Measurements from ENCODE around the gene RAB9A. TPM values are rescaled to one million over a fixed set of nuclear protein-coding genes. Genes with fewer than 3 reads are reported as not detected.
"Not testable (repeated sequence)": the region's sequence is repeated elsewhere in the genome, so short reads cannot be mapped to it uniquely, and the experiment has no call there.

Gene RAB9A
- total RNA-seq, 1 experiment from 2014 or later = 26.3 TPM

DNA sequence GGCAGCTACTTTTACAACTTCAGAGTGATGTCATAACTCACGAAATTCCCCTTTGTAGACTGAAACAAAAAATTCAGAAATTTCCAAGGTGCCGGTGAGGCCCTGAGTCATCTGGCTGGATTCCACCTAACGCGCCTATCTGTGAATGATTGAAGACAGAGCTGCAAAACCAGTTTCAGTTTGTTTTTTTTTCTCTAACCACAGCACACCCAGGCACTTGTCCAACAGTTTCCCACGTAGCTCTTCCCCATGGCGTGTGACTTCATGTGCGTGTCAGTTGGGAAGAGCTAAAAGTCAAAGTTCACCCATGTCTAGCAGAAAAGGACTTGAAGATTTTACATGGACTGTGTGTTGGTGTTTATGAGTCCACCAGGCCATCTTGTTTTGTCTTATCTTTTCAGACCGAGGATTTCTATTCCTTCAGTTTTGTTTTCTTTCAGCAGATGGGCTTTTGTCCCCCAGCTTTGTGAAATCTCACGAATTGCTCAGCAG lies 19.6 kb upstream of the RAB9A start (continued):
- TF ChIP-seq, protein P1, sequence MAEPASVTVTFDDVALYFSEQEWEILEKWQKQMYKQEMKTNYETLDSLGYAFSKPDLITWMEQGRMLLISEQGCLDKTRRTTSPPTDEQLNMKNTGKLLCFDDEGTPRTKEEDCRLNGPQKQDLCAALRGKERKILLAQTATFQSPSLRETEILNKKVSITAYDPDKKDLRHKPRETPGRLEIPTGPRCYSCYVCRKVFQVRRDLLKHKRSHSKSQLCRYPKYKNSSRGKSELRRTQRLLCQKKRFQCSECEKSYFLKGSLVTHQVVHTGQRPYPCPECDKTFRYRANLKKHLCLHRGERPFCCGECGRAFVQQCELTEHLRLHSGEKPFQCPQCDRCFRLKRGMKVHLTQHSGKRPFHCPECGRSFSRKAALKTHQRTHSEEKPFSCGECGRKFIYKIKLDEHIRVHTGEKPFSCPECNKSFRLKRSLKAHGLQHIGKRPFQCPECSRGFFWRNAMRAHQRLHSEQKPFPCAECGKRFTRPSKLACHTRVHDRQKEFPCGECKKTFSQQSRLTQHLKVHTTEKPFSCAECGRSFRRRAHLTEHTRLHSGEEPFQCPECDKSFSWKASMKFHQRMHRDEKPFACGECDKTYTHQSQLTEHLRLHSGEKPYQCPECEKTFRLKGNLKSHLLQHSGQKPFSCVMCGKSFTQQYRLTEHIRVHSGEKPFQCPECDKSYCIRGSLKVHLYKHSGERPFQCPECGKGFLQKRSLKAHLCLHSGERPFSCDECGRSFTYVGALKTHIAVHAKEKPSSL (CRISPR knock-in tag; conservative IDR thresholded peaks at IDR 0.05) = no peak
- TF ChIP-seq OVOL2 (CRISPR knock-in tag; IDR thresholded peaks at IDR 0.05; ENCODE audit: borderline replicate concordance) = no peak
- no peak for TF ChIP-seq RORB (CRISPR knock-in tag; IDR thresholded peaks at IDR 0.05)
- TF ChIP-seq NFATC4 (CRISPR knock-in tag; IDR thresholded peaks at IDR 0.05) = no peak
- no peak for TF ChIP-seq TP53 (CRISPR knock-in tag; IDR thresholded peaks at IDR 0.05)
- TF ChIP-seq, protein P2, sequence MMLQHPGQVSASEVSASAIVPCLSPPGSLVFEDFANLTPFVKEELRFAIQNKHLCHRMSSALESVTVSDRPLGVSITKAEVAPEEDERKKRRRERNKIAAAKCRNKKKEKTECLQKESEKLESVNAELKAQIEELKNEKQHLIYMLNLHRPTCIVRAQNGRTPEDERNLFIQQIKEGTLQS (CRISPR knock-in tag; conservative IDR thresholded peaks at IDR 0.05) = no peak
- TF ChIP-seq PRDM15 (CRISPR knock-in tag; IDR thresholded peaks at IDR 0.05) = no peak
- TF ChIP-seq, protein P3, sequence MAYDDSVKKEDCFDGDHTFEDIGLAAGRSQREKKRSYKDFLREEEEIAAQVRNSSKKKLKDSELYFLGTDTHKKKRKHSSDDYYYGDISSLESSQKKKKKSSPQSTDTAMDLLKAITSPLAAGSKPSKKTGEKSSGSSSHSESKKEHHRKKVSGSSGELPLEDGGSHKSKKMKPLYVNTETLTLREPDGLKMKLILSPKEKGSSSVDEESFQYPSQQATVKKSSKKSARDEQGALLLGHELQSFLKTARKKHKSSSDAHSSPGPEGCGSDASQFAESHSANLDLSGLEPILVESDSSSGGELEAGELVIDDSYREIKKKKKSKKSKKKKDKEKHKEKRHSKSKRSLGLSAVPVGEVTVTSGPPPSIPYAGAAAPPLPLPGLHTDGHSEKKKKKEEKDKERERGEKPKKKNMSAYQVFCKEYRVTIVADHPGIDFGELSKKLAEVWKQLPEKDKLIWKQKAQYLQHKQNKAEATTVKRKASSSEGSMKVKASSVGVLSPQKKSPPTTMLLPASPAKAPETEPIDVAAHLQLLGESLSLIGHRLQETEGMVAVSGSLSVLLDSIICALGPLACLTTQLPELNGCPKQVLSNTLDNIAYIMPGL (CRISPR knock-in tag; IDR thresholded peaks at IDR 0.05) = no peak

- H3K4me3 Mint-ChIP-seq; POLR2A ChIA-PET; CTCF ChIA-PET; H3K27me3 Mint-ChIP-seq (ENCODE audit: low read depth); H3K27ac Mint-ChIP-seq; DNase-seq (ENCODE audit: low spot score); H3K4me1 Mint-ChIP-seq; H3K36me3 Mint-ChIP-seq; ATAC-seq; H3K9me3 Mint-ChIP-seq: not testable (repeated sequence)
Observed at GRCh38 chrX:13669755-13670154, 19.2 kb upstream of the RAB9A start.

- DNase-seq (ENCODE audit: low spot score) (no peak), ATAC-seq (no peak)
- Mint-ChIP-seq H3K27me3 (ENCODE audit: low read depth) (peaks cover 2% of the 10 kb centered on the region; the same call in 1 of the 2 replicates), H3K36me3 (no peaks in the 10 kb centered on the region), H3K27ac (no peak overlapping the region), H3K9me3 (no peaks in the 10 kb centered on the region), H3K4me3 (no peak overlapping the region), H3K4me1 (no peaks in the 10 kb centered on the region)
- ChIA-PET CTCF (no interaction called here), POLR2A (no interaction called here)
- TF ChIP-seq ETV6 (CRISPR knock-in tag; IDR thresholded peaks at IDR 0.05) (no peak), FOXK1 (CRISPR knock-in tag; IDR thresholded peaks at IDR 0.05) (no peak), TCF7 (CRISPR knock-in tag; IDR thresholded peaks at IDR 0.05; ENCODE audit: low read depth) (no peak), ZMAT4 (CRISPR knock-in tag; IDR thresholded peaks at IDR 0.05) (no peak), CREB1 (CRISPR knock-in tag; IDR thresholded peaks at IDR 0.05) (no peak), RELA (CRISPR knock-in tag; IDR thresholded peaks at IDR 0.05; ENCODE audit: borderline replicate concordance) (no peak), SOX15 (CRISPR knock-in tag; IDR thresholded peaks at IDR 0.05) (no peak), MYBL2 (CRISPR knock-in tag; IDR thresholded peaks at IDR 0.05) (no peak), NR3C1 (CRISPR knock-in tag; conservative IDR thresholded peaks at IDR 0.05; ENCODE audit: low read depth) (no peak), ZNF671 (CRISPR knock-in tag; IDR thresholded peaks at IDR 0.05) (no peak)
- TF ChIP-seq, protein P4, sequence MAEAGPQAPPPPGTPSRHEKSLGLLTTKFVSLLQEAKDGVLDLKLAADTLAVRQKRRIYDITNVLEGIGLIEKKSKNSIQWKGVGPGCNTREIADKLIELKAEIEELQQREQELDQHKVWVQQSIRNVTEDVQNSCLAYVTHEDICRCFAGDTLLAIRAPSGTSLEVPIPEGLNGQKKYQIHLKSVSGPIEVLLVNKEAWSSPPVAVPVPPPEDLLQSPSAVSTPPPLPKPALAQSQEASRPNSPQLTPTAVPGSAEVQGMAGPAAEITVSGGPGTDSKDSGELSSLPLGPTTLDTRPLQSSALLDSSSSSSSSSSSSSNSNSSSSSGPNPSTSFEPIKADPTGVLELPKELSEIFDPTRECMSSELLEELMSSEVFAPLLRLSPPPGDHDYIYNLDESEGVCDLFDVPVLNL (CRISPR knock-in tag; IDR thresholded peaks at IDR 0.05; ENCODE audit: borderline replicate concordance, low read depth) = no peak
- TF ChIP-seq, protein P5, sequence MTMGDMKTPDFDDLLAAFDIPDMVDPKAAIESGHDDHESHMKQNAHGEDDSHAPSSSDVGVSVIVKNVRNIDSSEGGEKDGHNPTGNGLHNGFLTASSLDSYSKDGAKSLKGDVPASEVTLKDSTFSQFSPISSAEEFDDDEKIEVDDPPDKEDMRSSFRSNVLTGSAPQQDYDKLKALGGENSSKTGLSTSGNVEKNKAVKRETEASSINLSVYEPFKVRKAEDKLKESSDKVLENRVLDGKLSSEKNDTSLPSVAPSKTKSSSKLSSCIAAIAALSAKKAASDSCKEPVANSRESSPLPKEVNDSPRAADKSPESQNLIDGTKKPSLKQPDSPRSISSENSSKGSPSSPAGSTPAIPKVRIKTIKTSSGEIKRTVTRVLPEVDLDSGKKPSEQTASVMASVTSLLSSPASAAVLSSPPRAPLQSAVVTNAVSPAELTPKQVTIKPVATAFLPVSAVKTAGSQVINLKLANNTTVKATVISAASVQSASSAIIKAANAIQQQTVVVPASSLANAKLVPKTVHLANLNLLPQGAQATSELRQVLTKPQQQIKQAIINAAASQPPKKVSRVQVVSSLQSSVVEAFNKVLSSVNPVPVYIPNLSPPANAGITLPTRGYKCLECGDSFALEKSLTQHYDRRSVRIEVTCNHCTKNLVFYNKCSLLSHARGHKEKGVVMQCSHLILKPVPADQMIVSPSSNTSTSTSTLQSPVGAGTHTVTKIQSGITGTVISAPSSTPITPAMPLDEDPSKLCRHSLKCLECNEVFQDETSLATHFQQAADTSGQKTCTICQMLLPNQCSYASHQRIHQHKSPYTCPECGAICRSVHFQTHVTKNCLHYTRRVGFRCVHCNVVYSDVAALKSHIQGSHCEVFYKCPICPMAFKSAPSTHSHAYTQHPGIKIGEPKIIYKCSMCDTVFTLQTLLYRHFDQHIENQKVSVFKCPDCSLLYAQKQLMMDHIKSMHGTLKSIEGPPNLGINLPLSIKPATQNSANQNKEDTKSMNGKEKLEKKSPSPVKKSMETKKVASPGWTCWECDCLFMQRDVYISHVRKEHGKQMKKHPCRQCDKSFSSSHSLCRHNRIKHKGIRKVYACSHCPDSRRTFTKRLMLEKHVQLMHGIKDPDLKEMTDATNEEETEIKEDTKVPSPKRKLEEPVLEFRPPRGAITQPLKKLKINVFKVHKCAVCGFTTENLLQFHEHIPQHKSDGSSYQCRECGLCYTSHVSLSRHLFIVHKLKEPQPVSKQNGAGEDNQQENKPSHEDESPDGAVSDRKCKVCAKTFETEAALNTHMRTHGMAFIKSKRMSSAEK (CRISPR knock-in tag; IDR thresholded peaks at IDR 0.05; ENCODE audit: borderline replicate concordance) = no peak
Observed at GRCh38 chrX:13670197-13670596, 18.7 kb upstream of the RAB9A start.
